GM11168 (cell line): ENCODE data around the gene CFAP74.

Experiments used
- in situ Hi-C: fragments of 300-500 bp; cut with MboI; formaldehyde crosslinking; loops from one replicate; pipeline ENCODE4 v1.12.0; 2022; ENCODE audit warnings: low sequenced_read_pairs; ENCODE audit not compliant: unreplicated experiment

CFAP74 gene

GRCh38 chr1:2041887-2042286, 38.3 kb upstream of the CFAP74 start:
- in situ Hi-C loops = no loop called here

GRCh38 chr1:2041305-2041704, 37.7 kb upstream of the CFAP74 start:
- in situ Hi-C loops = no loop called here

DNA sequence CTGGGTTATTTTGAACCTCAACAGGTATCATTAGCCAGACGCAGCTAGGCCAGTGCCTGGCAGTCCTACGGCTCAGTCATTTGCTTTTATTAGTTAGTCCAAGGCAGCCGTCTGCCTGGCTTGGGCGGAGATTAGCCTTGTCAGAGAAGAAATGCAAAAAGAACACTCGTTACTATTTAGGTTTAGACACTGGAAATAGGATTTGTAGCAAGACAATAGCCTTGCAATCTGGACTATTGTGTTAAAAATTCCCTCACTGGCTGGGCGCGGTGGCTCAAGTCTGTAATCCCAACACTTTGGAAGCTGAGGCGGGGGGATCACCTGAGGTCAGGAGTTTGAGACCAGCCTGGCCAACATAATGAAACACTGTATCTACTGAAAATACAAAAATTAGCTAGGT, 35.7 kb upstream of the CFAP74 start:
- in situ Hi-C loops = no loop called here

DNA sequence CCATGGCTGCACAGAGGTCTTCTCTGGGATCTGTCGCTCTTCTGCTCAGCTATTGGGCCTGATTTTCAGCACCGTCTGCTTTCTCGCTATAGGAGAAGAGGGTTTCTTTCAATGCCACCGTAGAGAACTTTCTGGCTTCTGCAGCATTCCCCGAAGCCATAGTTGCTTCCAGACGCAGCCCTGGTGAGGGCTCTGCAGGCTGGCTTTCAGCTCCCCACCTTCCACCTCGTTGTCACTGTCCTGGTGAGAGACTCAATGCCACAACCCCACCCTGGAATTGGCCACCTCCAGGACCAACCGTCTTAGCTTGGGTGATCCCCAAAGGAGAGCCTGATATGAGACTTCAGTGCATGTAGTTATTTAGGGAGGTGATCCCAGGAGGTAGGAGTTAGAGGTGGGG, 34.6 kb upstream of the CFAP74 start:
- in situ Hi-C loops = no loop called here

- in situ Hi-C loops = no loop called here
Observed at GRCh38 chr1:2037314-2037979, 33.9 kb upstream of the CFAP74 start.

GRCh38 chr1:2036287-2036686, 32.7 kb upstream of the CFAP74 start:
- in situ Hi-C loops = no loop called here

GRCh38 chr1:2033165-2033564, 29.6 kb upstream of the CFAP74 start:
- in situ Hi-C loops = no loop called here

DNA sequence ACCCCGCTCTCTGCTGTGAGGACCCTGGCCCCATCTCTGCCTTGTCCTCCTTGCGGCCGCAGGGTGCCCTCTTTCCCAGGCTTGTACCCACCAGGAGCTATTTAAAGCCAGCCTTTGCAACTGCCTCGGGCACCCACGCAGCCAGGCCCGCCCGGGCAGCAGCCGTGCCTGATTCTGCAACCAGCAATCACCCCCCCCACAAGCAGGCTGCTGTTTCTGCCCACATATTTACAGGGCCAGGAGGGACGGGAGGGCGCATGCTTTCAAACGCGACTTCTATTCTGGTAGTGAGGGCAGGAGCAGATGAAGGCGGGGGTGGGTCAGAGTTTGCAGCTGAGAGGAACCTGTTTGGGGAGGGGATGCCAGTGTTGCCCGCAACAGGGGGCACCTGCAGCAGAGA, 29.2 kb upstream of the CFAP74 start:
- in situ Hi-C loops = no loop called here

DNA sequence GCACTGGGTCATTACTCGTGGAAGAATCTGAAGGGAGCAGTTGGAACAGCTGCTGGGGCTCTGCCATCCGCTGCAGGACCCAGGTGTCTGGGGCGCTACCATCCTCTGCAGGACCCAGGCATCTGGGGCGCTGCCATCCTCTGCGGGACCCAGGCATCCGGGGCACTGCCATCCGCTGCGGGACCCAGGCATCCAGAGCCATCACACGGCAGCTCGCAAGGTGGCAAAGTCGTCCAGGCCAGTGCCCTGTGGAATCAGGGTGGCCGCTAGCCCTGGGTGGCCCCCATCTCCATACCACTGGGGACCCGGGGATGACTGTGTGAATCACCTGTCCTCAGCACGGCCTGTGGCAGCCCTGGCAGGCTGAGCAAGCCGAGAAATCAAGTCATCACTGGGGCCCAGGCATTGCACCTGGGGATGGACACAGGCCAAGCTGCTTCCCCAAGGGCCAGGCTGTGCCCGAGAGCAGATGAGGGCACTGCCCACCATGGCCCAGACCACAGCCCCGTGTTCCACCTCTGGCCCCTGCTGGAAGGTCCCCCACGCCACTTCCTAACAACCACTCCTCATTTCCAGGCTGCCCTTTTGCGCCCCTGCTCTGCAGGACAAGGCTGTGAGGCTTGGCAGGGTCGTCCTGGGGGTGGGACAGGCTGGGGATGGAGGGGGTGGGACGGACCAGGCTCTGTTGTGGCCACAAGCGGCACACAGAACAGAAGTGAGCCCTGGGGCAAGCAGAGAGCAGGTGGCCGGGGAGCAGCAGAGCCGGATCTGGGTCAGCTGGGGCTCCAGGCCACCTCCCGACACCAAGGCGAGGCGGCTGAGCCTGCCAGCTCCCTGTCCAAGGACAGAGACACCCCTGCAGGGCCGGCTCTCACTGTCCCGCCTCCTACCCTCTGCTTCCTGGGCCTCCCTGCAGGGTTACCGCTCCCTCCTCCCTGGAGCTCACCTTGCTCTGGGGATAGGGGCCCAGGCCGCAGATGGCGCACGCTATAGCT, 28.3 kb upstream of the CFAP74 start:
- in situ Hi-C loops = no loop called here

DNA sequence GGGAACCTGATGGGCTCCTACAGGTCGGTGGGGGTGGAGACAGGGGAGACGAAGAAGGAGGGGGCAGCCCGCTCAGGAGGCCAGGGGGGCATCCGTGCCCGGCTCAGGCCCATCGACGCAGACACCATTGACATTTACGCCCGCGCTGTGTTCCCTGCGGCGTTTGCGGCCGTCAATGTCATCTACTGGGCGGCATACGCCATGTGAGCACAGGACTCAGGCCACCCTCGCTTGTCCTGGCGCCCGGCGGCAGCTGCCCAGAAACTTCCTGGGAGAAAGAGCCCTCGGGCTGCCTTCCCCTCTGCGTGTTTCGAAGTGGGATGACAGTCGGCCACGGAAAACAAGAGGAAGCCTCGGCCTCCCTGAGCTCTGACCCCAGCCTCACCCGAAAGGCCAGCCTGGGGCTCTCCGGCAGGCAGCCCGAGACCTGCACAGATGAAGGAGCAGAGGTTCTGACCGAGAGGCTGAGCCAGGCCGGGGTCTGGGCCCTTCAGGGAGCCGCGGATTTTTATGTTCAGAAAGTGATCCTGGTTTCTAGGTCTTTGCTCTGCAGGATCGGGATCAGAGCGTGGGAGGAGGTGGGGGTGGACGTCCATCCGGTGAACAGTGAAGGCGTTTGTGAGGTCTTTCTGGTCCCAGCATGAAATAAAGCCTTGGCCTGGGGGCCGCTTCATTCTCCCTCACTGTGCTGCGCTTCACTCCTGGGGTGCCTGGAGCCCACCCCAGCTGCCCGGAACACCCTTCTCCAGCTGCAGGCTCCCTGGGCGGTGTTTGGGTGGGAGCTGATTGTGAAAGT, 26.7 kb upstream of the CFAP74 start:
- in situ Hi-C loops = no loop called here

DNA sequence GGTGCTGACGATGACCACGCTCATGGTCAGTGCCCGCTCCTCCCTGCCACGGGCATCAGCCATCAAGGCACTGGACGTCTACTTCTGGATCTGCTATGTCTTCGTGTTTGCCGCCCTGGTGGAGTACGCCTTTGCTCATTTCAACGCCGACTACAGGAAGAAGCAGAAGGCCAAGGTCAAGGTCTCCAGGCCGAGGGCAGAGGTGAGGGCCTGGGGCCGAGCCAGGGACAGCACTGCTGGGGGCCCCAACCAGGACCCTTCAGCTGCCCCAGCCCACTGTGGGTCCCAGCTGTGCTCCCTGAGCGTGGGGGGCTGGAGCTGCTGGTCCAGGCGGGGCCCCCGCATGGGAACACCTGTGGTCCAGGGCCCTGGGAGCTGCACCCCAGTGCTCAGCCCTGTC, 26.0 kb upstream of the CFAP74 start:
- in situ Hi-C loops = no loop called here

- in situ Hi-C loops = no loop called here
Observed at GRCh38 chr1:2028870-2029560, 25.4 kb upstream of the CFAP74 start.

DNA sequence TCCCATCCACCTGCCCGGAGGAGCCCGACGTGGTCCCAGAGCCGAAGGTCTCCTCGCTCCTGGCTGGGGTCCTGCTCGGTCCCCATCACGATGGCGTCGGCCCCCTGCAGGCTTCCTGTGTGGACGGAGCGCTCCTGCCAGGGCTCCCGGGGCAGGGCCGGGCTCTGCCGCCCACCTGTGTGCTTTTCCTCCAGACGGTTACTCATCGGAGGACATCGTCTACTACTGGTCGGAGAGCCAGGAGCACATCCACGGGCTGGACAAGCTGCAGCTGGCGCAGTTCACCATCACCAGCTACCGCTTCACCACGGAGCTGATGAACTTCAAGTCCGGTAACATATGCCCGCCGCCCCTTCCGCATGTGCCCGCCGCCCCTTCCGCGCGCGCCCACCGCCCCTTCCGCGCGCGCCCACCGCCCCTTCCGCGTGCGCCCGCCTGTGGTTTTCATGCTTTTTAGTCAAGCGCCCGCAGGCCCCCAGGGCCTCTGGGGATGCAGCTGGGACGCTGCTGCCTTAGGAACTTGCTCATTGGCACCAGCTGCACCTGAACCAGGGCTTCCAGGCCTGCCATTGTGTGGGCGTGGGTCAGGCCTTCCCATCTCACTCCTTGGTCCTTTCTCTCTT, 24.5 kb upstream of the CFAP74 start:
- in situ Hi-C loops = no loop called here

- in situ Hi-C loops = no loop called here
Observed at GRCh38 chr1:2025491-2025981, 21.9 kb upstream of the CFAP74 start.

DNA sequence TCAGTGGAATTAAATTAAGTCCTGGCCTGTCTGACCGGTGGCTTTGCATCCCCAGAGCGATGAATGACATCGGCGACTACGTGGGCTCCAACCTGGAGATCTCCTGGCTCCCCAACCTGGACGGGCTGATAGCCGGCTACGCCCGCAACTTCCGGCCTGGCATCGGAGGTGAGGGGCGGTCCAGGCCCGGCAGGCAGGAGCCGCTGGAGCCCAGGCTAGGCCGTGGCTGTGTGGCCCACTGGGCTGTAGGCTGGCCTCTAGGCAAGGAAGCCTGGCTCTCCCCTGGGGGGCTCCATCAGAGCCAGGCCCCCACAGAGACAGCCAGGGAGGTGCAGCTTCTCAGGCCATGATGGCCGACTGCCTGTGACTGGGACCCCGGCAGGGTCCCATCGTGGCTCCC, 21.3 kb upstream of the CFAP74 start:
- in situ Hi-C loops = no loop called here

GRCh38 chr1:2024451-2024850, 20.9 kb upstream of the CFAP74 start:
- in situ Hi-C loops = no loop called here

- in situ Hi-C loops = no loop called here
Observed at GRCh38 chr1:2023187-2023586, 19.6 kb upstream of the CFAP74 start.

GRCh38 chr1:2022063-2022770, 18.6 kb upstream of the CFAP74 start:
- in situ Hi-C loops = no loop called here

GRCh38 chr1:2021550-2021949, 18.0 kb upstream of the CFAP74 start:
- in situ Hi-C loops = no loop called here
